Stimulated activated CD4-positive, alpha-beta T cell treated with anti-CD3 and anti-CD28 coated beads, Interleukin-12 subunit alpha, Interleukin-12 subunit beta, amount 100 ng/mL, for 4 hours (primary cell): Measurements from ENCODE around the gene HSD17B3.
"Not testable (repeated sequence)": the region's sequence is repeated elsewhere in the genome, so short reads cannot be mapped to it uniquely, and the experiment has no call there.

ENCODE experiments used
- DNase-seq: peaks from one replicate; pipeline ENCODE4 v3.0.0-alpha.2; 2020

HSD17B3 gene

DNA sequence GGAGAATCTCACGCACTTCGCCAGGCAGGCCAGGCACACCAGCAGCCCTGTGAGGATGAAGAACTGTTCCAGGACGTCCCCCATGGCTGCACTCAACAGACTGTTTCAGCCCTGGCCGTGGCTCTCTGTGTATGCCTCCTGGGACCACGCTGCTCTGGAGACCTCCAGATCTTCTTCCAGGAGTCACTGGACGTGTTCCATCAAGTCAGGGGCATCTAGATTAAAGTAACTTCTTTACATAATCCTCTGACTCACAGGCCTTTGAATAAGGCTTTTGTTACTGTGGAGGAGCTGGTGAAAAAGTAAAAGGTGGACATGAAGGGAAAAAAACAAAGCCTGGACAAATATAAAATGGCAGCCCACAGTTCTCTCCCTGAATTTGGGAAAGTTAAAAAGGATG is at the start of gene HSD17B3:
Gene HSD17B3 (minus strand): TSS at position 156 of the 400 bp plus-strand sequence. CDS start 72 bp downstream, at position 84.
- DNase-seq = no peak

DNA sequence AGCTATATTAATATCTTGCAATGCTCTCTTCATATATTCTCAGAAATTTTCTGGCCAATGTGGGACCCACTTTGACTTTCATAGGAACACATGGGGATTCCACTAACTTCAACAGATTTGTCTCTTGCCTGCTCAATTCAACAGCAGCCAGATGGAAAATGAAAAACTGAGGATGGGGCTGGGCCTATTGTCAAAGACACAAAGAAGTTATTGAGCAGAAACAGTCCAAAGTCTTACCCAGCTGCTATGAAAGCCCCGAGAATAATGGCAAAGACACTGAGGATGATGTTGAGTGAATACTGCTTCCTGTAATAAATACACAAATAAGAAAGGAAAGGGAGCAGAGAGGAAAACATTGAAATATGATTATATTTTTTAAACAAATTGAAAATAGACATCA is 48.9 kb upstream of the HSD17B3 start:
- no peak for DNase-seq

DNA sequence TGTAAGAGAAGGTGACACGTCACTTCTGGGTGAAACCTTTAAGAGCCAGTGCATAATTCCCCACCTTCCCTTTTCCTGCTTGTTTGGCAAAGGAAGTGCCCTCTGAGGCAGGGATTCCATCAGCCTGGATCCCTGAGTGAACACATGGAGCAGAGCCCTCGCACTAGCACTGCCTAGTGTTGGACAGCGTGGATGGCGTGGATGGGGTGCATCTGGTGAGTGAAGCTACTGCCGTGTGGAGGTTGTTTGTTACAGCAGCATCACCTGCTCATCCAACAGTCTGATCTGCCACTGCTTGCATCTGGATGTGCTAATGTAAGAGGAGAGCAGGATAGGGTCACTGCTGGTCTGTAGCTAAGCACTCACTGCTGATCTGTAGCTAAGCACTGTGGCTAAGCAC is 46.3 kb upstream of the HSD17B3 start:
- DNase-seq = no peak

DNA sequence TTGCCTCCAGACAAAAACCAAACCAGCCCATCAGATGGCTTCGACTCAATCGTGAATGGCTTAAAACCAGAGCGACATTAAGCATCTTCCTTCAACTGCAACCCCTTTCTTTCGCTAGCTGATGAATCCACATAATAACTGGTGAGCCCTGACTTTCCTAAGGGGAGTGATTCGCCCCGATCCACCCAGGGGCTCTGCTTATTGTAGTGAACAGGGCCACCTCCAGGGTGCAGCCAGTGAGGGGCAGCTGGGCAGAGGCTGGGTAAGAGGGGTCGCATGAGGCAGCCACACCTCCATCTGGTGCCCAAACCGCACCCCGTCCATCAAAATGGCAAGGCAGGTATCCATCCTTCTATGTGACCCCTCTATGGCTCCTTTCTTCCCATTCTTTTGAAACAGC is 43.6 kb upstream of the HSD17B3 start:
- DNase-seq = no peak

DNA sequence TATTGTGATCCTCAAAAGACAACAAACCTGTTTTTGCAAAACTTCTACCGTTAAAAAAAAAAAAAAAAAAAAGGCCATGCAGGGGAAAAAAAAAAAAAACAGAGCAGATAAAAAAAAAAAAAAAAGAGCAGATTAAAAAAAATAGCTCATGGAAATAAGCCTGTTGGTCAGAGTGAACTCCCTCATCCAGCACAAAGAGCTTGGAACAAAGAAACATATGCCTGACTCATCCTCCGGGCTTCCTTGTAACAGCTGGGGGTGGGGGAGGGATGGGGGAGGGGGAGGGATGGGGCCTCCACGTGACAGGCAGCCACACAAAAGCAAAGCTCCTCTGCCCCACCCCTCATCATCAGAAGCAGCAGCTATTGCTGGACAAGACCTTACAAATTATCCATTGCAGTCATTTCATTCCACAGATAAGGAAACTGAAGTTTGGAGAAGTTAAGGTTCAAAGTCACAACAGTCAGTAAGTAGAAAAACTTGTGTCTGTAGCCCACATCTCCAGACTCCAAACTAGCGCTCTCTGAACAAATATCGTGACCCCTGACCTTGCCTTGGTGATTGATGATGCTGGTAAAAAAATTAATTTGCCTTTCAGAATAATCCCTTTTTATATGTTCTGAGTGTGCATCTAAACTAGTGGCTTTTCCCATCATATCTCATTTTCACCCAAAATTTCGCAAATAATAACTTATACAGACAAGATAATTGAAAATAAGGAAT is 42.6 kb upstream of the HSD17B3 start:
- no peak for DNase-seq

DNA sequence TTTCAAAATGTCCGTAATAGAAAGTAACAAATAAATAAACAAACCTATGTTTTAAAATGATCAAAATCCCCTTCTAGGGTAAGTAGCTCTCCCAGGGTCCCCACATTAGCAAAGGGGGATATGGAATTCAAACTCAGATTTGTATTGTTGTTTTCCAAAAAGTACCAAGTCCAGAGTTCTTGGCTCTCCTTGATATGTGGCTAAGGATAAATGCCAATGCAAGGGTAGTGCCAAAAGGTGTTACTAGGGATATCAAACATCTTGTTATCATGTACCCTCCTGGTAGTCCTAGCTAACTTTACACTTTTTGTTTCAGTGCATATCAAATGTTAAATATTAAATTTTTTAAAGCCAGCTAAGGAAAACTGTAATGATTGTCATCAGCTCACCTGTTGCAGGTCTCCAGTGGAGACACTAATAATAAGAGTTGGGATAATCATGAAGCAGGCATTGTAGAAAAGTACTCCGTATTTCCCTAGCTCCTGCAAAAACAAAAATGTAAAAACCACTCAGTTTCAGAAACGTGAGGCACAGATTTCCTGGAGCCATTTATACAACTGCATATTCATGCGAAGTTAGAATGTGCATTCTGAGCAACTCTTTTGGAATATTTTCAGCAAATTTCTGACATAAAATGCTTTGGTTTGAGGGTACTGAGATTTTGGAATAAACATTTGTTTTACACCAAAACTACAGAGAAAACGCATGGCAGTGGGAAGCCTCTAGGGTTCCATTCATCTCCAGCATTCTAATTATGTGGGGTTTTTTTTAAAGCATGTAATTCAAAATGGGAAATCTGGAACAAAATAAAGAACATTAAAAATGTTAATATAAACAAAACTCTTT is 41.8 kb upstream of the HSD17B3 start:
- DNase-seq = no peak

DNA sequence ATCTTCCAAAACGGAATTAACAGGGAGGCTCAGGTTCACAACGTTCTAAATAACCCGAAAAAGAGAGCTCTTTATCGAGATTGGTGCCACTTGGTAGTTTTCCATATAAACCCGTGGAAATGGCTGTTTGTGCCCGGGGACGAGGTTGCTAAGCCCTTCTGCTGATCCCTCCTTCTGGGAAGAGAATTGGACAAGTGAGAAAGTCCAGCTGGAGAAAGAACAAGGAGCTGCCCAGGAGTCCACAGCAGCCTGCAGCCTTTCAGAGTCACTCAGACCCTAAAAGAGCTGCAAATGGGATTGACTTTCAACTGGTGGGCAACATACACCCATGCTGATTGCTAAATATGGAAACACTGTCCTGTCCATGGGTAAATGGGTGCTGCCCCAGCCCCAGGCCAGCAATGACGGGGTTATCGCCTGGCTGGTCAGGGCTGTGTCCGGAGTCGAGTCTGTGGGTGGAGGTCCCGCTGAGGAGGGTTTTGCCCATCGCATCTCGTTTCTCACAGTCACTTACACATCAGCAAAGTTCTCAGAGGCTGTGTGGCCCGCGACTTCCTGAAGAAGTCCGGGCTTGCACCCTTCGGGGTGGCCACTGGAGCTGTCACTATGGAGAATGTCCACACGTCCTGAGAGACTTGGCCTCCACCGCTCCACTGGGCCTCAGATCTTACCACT is 40.7 kb upstream of the HSD17B3 start:
- no peak for DNase-seq

DNA sequence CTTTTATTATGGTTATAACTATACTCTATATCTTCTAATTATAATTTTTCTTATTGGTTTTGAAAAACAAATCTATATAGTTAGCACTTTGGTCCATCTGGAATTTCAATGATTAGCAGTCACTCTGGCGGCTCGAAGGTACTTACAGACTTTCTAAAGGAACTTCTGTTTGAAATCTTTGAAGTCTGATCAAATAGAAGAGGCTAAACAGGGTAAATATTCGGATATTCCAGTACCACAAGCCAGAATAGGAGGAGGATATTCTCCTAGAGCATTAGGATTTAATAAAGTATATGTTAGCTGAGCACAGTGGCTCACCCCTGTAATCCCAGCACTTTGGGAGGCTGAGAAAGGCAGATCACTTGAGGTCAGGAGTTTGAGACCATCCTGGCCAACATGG is 38.7 kb upstream of the HSD17B3 start:
- no peak for DNase-seq

DNA sequence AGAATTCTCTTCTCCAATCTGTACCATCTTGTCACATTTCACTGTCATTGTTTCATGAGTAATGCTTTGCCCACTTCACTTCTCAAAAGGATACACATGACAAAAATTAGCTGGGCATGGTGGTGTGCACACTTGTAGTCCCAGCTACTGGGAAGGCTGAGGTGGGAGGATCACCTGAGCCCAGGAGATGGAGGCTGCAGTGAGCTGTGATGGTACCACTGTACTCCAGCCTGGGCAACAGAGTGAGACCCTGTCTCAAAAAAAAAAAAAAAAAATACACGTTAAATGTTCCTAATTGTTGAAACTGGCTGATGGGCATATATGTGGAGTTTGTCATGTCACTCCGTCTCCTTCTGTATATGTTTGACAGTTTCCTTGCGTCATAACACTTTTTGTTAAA is 36.3 kb upstream of the HSD17B3 start:
- no peak for DNase-seq

DNA sequence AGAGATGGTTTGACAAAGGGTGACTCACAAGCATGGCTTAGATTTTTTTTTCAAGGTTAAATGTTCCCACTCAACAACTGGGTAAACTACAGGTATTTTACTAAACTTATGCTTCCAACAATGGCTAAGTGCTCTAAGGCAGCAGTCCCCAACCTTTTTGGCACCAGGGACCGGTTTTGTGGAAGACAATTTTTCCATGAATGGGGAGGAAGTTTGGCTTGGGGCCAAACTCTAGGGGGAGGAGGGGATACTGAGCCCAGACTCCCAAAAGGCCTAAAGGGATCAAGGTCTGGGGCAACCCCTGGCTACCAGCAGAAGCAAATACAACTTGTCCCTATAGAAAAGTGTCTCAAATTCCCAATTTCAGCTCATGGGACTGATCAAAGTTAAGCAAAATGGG is 32.0 kb upstream of the HSD17B3 start:
- DNase-seq = no peak

DNA sequence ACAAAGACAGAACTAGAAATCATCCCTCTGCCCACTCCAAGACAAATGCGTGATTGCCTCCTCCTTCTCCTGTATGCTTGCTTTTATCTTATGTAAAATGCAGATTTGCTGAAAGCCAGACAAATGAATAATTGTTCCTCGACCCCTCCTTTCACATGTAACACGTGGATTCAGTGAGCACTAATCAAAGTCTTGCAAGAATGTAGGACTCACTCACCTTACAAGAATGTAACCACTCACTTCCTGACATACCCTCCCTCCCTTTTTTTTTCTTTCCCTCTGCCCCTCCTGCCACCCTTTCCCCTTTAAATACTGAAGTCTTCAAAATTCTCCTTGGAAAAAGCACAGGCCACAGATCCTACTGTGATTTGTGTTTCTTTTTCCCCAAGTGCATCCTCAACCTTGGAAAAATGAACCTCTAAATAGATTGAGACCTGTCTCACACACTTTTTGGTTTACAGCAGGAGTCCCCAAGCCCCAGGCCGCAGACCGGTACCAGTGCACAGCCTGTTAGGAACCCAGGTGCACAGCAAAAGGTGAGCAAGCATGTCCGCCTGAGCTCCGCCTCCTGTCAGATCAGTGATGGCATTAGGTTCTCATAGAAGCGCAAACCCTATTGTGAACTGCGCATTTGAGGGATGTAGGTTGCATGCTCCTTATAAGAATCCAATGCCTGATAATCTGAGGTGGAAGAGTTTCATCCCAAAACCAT is 29.4 kb upstream of the HSD17B3 start:
- no peak for DNase-seq

DNA sequence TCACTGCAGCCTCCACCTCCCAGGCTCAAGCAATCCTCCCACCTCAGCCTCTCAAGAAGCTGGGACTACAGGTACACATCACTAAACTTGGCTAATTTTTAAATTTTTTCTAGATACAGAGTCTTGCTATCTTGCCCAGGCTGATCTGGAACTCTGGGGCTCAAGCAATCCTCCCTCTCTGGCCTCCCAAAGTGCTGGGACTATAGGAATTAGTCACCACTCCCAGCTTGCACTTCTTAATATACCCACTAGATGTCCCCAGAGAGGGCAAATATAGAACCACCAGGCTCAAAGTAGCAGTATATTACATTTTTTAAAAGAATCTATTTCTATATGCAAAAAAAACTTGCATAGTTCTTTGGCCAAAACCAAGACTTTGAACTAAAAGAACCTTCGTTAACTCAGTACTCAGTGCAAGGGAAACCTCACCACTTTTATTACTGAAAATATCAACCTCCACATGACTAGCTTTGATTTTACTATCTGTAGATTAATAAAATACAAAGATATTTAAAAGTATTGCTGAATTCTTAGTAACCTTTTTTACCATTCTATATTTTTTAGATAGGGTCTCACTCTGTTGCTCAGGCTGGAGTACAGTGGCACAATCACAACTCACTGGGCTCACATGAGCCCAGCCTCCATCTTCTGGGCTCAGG is 25.8 kb upstream of the HSD17B3 start:
- DNase-seq = peak; percentile 21

DNA sequence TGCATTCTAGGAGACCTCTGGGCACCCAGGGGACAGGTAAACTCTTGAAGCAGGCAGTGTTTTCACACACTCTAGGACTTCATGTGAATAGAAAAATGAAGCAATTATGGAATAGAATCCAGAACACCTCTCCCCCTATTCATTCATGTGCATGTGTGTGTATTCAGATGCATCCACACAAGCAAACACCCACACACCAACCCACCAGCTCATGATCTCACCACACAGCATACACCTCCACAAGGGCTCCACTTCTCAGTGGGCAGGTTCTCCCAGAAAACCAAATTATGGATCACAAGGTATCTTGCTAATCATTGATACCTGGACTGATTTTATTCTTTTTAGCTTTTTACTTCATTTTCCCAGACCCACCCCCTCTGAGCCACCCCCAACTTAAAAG is 21.2 kb upstream of the HSD17B3 start:
- DNase-seq = no peak

DNA sequence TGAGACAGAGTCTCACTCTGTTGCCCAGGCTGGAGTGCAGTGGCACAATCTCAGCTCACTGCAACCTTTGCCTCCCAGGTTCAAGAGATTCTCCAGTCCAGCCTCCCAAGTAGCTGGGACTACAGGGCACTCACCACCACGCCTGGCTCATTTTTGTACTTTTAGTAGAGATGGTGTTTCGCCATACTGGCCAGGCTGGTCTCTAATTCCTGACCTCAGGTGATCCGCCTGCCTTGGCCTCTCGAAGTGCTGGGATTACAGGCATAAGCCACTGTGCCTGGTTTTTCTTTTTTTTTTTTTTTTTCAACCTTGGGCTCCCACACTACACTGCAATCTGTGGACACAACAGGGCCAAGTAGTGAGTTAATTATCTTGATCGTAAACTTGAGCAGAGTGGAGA is 20.8 kb upstream of the HSD17B3 start:
- DNase-seq = not testable (repeated sequence)

DNA sequence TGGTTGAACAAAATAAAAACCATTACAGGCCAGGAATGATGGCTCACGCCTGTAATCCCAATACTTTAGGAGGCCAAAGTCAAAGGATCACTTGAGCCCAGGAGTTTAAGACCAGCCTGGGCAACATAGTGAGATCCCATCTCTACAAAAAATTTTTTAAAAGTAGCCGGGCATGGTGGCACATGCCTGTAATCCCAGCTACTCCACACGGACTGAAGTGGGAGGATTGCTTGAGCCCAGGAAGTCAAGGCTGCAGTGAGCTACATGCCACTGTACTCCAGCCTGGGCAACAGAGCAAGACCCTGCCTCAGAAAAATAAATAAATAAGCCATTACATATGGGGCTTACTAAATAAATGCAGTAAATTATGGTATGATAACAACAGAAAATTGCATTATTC is 20.2 kb upstream of the HSD17B3 start:
- not testable (repeated sequence) for DNase-seq

DNA sequence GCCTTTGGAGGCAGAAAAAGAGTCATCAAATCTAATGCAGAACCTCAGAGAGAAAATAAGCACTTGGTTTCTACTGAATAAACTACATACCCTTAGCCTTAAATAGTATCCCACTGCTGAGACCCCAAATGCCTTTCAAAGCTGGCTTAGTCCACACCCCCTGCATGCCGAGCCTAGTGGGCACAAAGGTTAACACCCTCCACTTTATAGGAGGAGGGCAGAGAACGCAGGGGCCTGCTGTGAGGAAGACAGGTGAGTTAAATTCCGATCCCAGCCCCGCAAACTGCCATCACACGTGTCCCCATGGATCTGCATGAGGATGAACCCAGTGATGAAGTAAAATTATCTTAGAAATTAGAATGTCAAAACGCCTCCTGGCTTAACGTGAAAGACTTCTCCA is 19.5 kb upstream of the HSD17B3 start:
- DNase-seq = no peak

DNA sequence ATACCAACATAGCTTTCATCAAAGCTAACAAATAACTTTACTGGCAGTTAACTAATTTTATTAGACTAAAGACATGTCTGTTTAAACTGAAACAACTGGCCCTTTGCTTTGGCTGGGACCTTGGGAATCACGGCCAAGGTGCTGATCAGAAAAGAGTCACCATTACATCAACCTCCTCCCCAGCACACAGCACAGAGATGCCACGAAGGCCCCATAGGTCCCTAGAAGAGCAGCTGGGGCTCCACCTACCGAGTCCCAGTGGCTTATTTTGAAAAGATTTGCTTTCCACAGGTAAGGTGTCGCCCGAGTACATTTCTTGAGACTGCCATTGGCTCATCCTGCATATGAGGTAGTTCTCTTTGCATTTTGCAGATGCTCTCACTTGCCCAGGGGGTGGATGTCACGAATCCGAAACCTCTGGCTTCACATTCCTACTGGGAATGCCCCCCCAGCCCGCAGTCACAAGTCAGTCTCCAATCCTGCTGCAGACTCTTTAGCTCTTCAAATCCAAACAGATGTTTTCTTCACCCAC is 18.8 kb upstream of the HSD17B3 start:
- DNase-seq = no peak

DNA sequence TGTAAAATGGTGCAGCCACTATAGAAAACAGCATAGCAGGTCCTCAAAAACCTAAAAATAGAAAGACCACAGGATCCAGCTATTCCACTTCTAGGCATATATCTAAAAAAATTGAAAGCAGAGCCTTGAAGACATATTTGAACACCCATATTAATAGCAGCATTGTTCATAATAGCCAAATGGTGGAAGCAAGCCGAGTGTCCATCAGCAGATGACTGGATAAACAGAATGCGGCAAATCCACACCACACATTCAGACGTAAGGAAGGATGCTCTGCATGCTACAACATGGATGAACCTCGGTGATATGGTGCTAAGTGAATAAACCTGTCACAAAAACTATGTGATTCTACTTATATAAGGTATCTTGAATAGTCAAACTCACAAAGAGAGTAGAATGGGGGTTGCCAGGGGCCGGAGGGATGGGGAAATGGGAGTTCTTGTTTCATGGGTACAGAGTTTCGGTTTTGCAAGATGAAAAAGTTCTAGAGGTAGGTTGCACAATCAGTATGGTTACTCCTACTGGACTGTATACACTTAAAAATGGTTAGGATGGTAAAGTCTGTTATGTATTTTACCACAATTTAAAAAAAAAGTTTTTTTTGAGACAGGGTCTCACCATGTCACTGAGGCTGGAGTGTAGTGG is 17.1 kb upstream of the HSD17B3 start:
- no peak for DNase-seq

DNA sequence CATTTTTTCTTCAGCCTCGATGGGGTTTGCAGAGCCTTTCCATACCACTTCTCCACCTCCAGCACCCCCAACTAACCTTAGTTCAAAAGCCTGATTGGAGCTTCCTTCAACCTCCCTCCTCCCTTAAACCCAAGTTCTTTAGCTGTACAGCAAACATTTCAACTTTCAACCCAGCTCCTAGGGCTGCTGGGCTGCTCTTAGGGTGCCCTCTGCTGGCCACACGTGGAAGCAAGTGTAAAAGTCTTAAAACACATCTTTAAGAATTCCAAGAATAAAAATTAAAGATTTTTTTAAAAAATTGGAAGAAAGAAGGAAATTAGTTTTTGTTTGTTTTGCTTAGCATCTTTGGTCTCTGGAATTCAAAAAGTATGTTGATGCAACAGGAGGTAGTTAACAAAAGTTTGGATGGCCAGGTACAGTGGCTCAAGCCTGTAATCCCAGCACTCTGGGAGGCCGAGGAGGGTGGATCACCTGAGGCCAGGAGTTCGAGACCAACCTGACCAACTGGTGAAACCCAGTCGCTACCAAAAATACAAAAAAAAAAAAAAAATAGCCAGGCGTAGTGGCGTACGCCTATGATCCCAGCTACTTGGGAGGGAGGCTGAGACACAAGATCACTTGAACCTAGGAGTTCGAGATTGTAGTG is 15.5 kb upstream of the HSD17B3 start:
- peak; percentile 47 for DNase-seq

DNA sequence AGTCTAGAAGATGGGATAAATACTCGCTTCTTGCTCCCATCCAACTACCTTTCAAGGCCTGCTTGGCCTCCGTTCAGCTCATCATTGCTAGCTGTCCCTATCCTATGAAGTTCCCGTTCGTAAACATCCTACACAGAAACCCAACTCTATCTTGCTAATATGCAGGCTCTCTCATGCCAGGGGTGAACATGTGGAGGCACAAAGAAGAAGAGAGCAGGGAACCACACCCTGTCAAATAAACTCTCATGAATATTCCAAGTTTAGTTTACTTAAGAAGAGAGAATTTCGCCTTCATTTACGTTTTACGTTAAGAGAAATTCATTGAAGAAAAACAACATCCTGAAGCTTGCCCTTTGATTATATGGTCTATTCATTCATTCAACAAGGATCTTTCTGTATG is 7.9 kb upstream of the HSD17B3 start:
- no peak for DNase-seq

DNA sequence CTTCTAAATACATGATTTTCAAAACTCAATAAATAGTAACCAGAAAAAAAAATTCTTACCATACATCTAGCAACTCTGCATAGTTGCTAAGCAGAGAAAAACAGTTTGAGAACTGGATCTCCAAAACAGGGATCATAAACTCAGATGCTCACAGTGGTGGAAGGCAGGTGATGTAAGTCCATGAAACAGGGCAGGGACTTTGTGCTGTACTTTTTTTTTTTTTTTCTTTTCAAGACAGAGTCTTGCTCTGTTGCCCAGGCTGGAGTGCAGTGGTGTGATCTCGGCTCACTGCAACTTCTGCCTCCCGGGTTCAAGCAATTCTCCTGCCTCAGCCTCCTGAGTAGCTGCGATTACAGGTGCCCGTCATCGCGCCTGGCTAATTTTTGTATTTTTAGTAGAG is 5.0 kb upstream of the HSD17B3 start:
- DNase-seq = not testable (repeated sequence)
